ENCODE data around the gene GSN.

Gene GSN

GRCh38 chr9:121305269-121305994, 37.5 kb downstream of the GSN start:
- DNase-seq: no peak

- no peak for DNase-seq
Observed at GRCh38 chr9:121307976-121308375, 40.0 kb downstream of the GSN start.

- no peak for DNase-seq
Observed at GRCh38 chr9:121308765-121309164, 40.8 kb downstream of the GSN start.

GRCh38 chr9:121309171-121309570, 41.2 kb downstream of the GSN start:
- DNase-seq: no peak

GRCh38 chr9:121309833-121310425, 42.0 kb downstream of the GSN start:
- DNase-seq: no peak

- DNase-seq: no peak
Observed at GRCh38 chr9:121310571-121310970, 42.6 kb downstream of the GSN start.

GRCh38 chr9:121312169-121312568, 44.2 kb downstream of the GSN start:
- no peak for DNase-seq

- no peak for DNase-seq
Observed at GRCh38 chr9:121313458-121314152, 45.6 kb downstream of the GSN start.

GRCh38 chr9:121316378-121316777, 48.4 kb downstream of the GSN start:
- no peak for DNase-seq

- no peak for DNase-seq
Observed at GRCh38 chr9:121316852-121317373, 49.0 kb downstream of the GSN start.

- DNase-seq: no peak
Observed at GRCh38 chr9:121317737-121318630, 50.0 kb downstream of the GSN start.

GRCh38 chr9:121318631-121319382, 50.8 kb downstream of the GSN start:
- DNase-seq: no peak

- DNase-seq: no peak
Observed at GRCh38 chr9:121319383-121319780, 51.4 kb downstream of the GSN start.

GRCh38 chr9:121321016-121321503, 53.1 kb downstream of the GSN start:
- DNase-seq: no peak

- DNase-seq: peak; percentile 50
Observed at GRCh38 chr9:121322037-121322736, 54.2 kb downstream of the GSN start.

- peak; percentile 14 for DNase-seq
Observed at GRCh38 chr9:121322737-121323448, 54.9 kb downstream of the GSN start.

- DNase-seq: no peak
Observed at GRCh38 chr9:121323449-121324151, 55.6 kb downstream of the GSN start.

- DNase-seq: peak; percentile 22
Observed at GRCh38 chr9:121324316-121324715, 56.4 kb downstream of the GSN start.

GRCh38 chr9:121324755-121325154, 56.8 kb downstream of the GSN start:
- DNase-seq: no peak

GRCh38 chr9:121325387-121325786, 57.4 kb downstream of the GSN start:
- no peak for DNase-seq
